Spleen (tissue), 11 donors: Measurements from ENCODE around the gene TMEM184A. TPM values are rescaled to one million over a fixed set of nuclear protein-coding genes. Genes with fewer than 3 reads are reported as not detected.

Source experiments
- DNase-seq: peaks from one replicate; pipeline ENCODE4 v3.0.0-alpha.2; 2020
- H3K27ac ChIP-seq, 8 donors: fragments of 200-600 bp; sonication (generic) in 7 of 8; 1 replicate in 4 of 8; 2 replicates in 4 of 8; pipeline versions ENCODE4 v1.5.0 to v1.8.0; 2016 to 2021; ENCODE audit warnings: inconsistent platforms in 4 of 8, mild to moderate bottlenecking in 4 of 8, moderate library complexity in 1 of 8
- H3K27me3 ChIP-seq, 7 donors: fragments of 200-600 bp; sonication (generic) in 6 of 7; replicated peaks in 1 of 7; 1 replicate in 4 of 7; 2 replicates in 3 of 7; pipeline versions ENCODE4 v1.5.0 to v1.8.0; 2016 to 2021; ENCODE audit warnings: inconsistent platforms in 3 of 7, mild to moderate bottlenecking in 1 of 7
- H3K36me3 ChIP-seq, 6 donors: fragments of 200-600 bp; sonication (generic) in 5 of 6; 1 replicate in 4 of 6; 2 replicates in 2 of 6; pipeline versions ENCODE4 v1.5.0 to v1.8.0; 2016 to 2021; ENCODE audit warnings: inconsistent platforms in 2 of 6
- H3K4me1 ChIP-seq, 6 donors: fragments of 200-600 bp; sonication (generic) in 5 of 6; 1 replicate in 3 of 6; 2 replicates in 3 of 6; pipeline versions ENCODE4 v1.5.0 to v1.8.0; 2016 to 2021; ENCODE audit warnings: inconsistent platforms in 3 of 6
- H3K4me3 ChIP-seq, 8 donors: fragments of 200-600 bp; sonication (generic) in 7 of 8; 1 replicate in 4 of 8; 2 replicates in 4 of 8; pipeline versions ENCODE4 v1.5.0 to v1.8.0; 2016 to 2021; ENCODE audit warnings: inconsistent platforms in 4 of 8, mild to moderate bottlenecking in 4 of 8, moderate library complexity in 2 of 8
- H3K9me3 ChIP-seq, 8 donors: fragments of 200-600 bp; sonication (generic) in 7 of 8; 1 replicate in 4 of 8; 2 replicates in 4 of 8; pipeline versions ENCODE4 v1.5.0 to v1.8.0; 2016 to 2021; ENCODE audit warnings: inconsistent platforms in 4 of 8
- CTCF ChIP-seq, 11 experiments: fragments of 200-600 bp in 7 of 11; fragments of 450-650 bp in 4 of 11; sonication (generic) in 4 of 11; IDR thresholded peaks in 8 of 11; conservative IDR thresholded peaks in 3 of 11; 1 replicate in 7 of 11; 2 replicates in 4 of 11; pipeline versions ENCODE4 v1.4.0 to v1.8.0; 2016 to 2021; ENCODE audit warnings: antibody characterized with exemption in 11 of 11, inconsistent platforms in 4 of 11, mild to moderate bottlenecking in 1 of 11
- POLR2A ChIP-seq, 3 donors: fragments of 450-650 bp; IDR thresholded peaks; one replicate each; pipeline ENCODE4 v1.5.1; 2017; ENCODE audit warnings: antibody characterized with exemption in 3 of 3, mild to moderate bottlenecking in 1 of 3
- POLR2AphosphoS5 ChIP-seq, 3 donors: sonication (generic); formaldehyde crosslinking; IDR thresholded peaks; one replicate each; pipeline ENCODE4 v1.5.1; 2017; ENCODE audit warnings: antibody characterized with exemption in 3 of 3
- WGBS, 5 donors: extraction: QIAGEN DNeasy Blood & Tissue Kit in 3 of 5; methylation state at CpG; one replicate each; pipeline versions ENCODE4 v1.1.5 to v1.1.7; 2013 to 2018; 5-methylcytosine and 5-hydroxymethylcytosine counted together
- intact Hi-C: fragments of 100-400 bp; cut with DNase I; formaldehyde crosslinking; loops from one replicate; pipeline ENCODE4 v1.15.0; 2023; ENCODE audit warnings: low total_unique reads
- polyA plus RNA-seq, 3 donors: library from polyadenylated mRNA; stranded (reverse); fragments of 200-250 nt; gene quantifications; one replicate each; pipeline ENCODE4 v1.2.1, GENCODE V29; 2013
- total RNA-seq, 7 donors: library from RNA; depleted of rRNA in 3 of 7; stranded (reverse); fragments of >200 nt in 3 of 7; fragmentation: NEBNext Ultra II Directional in 4 of 7; extraction: Animal tissue kit (Norgen Biotek cat#: 25700) in 4 of 7; gene quantifications; one replicate each; pipeline versions ENCODE4 v1.1.0 to v1.2.1, GENCODE V29; 2016 to 2021
- donor health status: healthy with polysubstance abuse.
- donor health status: DM: no; HTN: no; CAD: no; lungs with moderate emphysema.
- donor health status: DM: no; HTN: no; CAD: no.
- donor health status: Bipolar disorder and iron deficiency.
- donor health status: healthy.
- donor health status: DM: no; HTN: no; CAD: no.
- donor health status: DM: yes; HTN: yes; CAD: no.

TMEM184A gene
- total and polyA plus RNA-seq, 10 donors: 0.09 to 0.39 (median 0.21) TPM; not detected in 4

- Histone ChIP-seq H3K27ac (no peak overlapping the region), H3K36me3 (no peaks in the 10 kb centered on the region), H3K4me1 (peaks cover 0 to 10% (median 7%) of the 10 kb centered on the region in 6 donors), H3K9me3 (no peaks in the 10 kb centered on the region), H3K4me3 (no peak overlapping the region), H3K27me3 (peaks cover 0 to 22% (median 0%) of the 10 kb centered on the region in 7 donors)
- intact Hi-C loops: no loop called here
- WGBS, 5 donors: 92 to 97% (median 94%) methylated on average over 6 of the region's 6 CpGs
- DNase-seq: no peak
- TF ChIP-seq POLR2A (IDR thresholded peaks at IDR 0.05) (no peak), CTCF (IDR thresholded peaks at IDR 0.05 in 8 of 11, conservative IDR thresholded peaks at IDR 0.05 in 3 of 11) (no peak), POLR2AphosphoS5 (IDR thresholded peaks at IDR 0.05) (no peak)
These were observed 30.6 kb downstream of the TMEM184A start for GRCh38 chr7:1525409-1525808.

- no peak for TF ChIP-seq POLR2A (IDR thresholded peaks at IDR 0.05)
- no peak for TF ChIP-seq POLR2AphosphoS5 (IDR thresholded peaks at IDR 0.05)
- TF ChIP-seq CTCF (IDR thresholded peaks at IDR 0.05 in 8 of 11, conservative IDR thresholded peaks at IDR 0.05 in 3 of 11): no peak
- H3K4me3 ChIP-seq: no peak overlapping the region
- peaks cover 0 to 22% (median 0%) of the 10 kb centered on the region in 7 donors for H3K27me3 ChIP-seq
- DNase-seq: no peak
- no peaks in the 10 kb centered on the region for H3K4me1 ChIP-seq
- no peaks in the 10 kb centered on the region for H3K36me3 ChIP-seq
- no peak overlapping the region for H3K27ac ChIP-seq
- intact Hi-C loops: no loop called here
- 79 to 86% (median 82%) methylated on average over 16 to 17 of the region's 17 CpGs for WGBS, 5 donors
- peaks cover 0 to 12% (median 7%) of the 10 kb centered on the region in 8 donors for H3K9me3 ChIP-seq
These were observed 32.2 kb downstream of the TMEM184A start for GRCh38 chr7:1523844-1524243.

GRCh38 chr7:1523208-1523607 lies 32.8 kb downstream of the TMEM184A start:
- Histone ChIP-seq H3K9me3 (peaks cover 0 to 16% (median 9%) of the 10 kb centered on the region in 8 donors), H3K27ac (no peak overlapping the region), H3K36me3 (no peaks in the 10 kb centered on the region), H3K4me1 (no peaks in the 10 kb centered on the region), H3K27me3 (peaks cover 0 to 22% (median 0%) of the 10 kb centered on the region in 7 donors), H3K4me3 (no peak overlapping the region)
- intact Hi-C loops: no loop called here
- WGBS, 5 donors: 46 to 63% (median 53%) methylated on average over 7 to 13 of the region's 13 CpGs
- TF ChIP-seq POLR2AphosphoS5 (IDR thresholded peaks at IDR 0.05) (no peak), POLR2A (IDR thresholded peaks at IDR 0.05) (no peak), CTCF (IDR thresholded peaks at IDR 0.05 in 8 of 11, conservative IDR thresholded peaks at IDR 0.05 in 3 of 11) (no peak)
- no peak for DNase-seq

- Histone ChIP-seq H3K4me3 (no peak overlapping the region), H3K27me3 (peaks cover 0 to 19% (median 0%) of the 10 kb centered on the region in 7 donors), H3K4me1 (no peaks in the 10 kb centered on the region), H3K9me3 (peaks cover 0 to 16% (median 9%) of the 10 kb centered on the region in 8 donors), H3K36me3 (no peaks in the 10 kb centered on the region), H3K27ac (no peak overlapping the region)
- intact Hi-C loops: no loop called here
- 69 to 78% (median 73%) methylated on average over 11 of the region's 11 CpGs for WGBS, 5 donors
- TF ChIP-seq POLR2A (IDR thresholded peaks at IDR 0.05): no peak
- TF ChIP-seq CTCF (IDR thresholded peaks at IDR 0.05 in 8 of 11, conservative IDR thresholded peaks at IDR 0.05 in 3 of 11): no peak
- no peak for TF ChIP-seq POLR2AphosphoS5 (IDR thresholded peaks at IDR 0.05)
- no peak for DNase-seq
These were observed 34.5 kb downstream of the TMEM184A start for GRCh38 chr7:1521456-1521855.
